Ishikawa (cell line): ENCODE measurements around the gene CIAO2B.

Source experiments
- CEBPB ChIP-seq: IDR thresholded peaks from 2 replicates; pipeline ENCODE4 v1.6.1; 2012
- EGR1 ChIP-seq: IDR thresholded peaks from 2 replicates; pipeline ENCODE4 v1.6.1; 2012
- EP300 ChIP-seq: IDR thresholded peaks from 2 replicates; pipeline ENCODE4 v1.6.1; 2012; ENCODE audit warnings: borderline replicate concordance
- NFIC ChIP-seq: IDR thresholded peaks from 2 replicates; pipeline ENCODE4 v1.6.1; 2012
- RAD21 ChIP-seq: IDR thresholded peaks from 2 replicates; pipeline ENCODE4 v1.6.1; 2012; ENCODE audit warnings: low read depth
- TAF1 ChIP-seq: IDR thresholded peaks from 2 replicates; pipeline ENCODE4 v1.6.1; 2012; ENCODE audit warnings: low read depth, mild to moderate bottlenecking
- YY1 ChIP-seq: IDR thresholded peaks from 2 replicates; pipeline ENCODE4 v1.6.1; 2012; ENCODE audit warnings: low read depth
- TF ChIP-seq, protein P1 (sequence below): IDR thresholded peaks from 2 replicates; pipeline ENCODE4 v1.6.1; 2012; ENCODE audit warnings: low read depth, mild to moderate bottlenecking
- TF ChIP-seq, protein P2 (sequence below): IDR thresholded peaks from 2 replicates; pipeline ENCODE4 v1.6.1; 2012
- TF ChIP-seq, protein P3 (sequence below): IDR thresholded peaks from 2 replicates; pipeline ENCODE4 v1.6.1; 2012

DNA sequence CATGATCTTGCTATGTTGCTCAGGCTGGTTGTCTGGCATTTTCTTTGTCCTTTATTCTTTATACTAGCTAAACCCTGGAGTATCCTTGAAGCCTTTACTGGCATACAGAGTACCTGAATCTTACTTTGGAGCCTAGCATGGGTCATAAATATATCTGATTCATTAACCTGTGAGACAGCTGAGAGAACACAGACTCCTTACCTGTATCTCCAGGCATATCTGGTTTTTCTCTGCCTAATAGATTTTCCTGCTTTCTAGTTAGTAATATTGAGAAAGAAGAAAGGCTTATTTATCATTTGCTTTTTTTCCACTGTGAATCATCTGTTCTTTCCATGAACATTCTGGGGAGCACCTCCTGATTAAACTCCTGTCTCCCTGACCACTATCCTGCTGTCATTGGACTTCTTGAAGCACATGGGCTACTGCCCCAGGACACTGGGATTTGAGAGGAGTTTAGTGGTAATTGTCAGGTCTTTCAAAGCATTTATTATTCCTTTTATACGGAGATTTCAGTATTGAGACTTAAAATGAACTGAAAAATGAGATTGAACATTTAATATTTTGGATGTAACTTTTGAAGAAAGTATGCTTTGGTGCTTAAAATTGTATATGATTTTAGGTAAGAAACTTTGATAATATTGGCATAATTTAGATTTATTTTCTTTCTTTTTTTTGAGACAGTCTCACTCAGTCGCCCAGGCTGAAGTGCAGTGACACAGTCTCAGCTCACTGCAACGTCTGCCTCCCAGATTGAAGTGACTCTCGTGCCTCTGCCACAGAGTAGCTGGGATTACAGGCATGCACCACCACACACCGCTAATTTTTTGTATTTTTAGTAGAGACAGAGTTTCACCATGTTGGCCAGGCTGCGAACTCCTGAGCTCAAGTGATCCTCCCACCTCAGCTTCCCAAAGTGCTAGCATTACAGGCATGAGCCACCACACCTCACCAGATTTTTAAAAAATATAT, 45.3 kb downstream of the CIAO2B start:
- TF ChIP-seq, protein P1, sequence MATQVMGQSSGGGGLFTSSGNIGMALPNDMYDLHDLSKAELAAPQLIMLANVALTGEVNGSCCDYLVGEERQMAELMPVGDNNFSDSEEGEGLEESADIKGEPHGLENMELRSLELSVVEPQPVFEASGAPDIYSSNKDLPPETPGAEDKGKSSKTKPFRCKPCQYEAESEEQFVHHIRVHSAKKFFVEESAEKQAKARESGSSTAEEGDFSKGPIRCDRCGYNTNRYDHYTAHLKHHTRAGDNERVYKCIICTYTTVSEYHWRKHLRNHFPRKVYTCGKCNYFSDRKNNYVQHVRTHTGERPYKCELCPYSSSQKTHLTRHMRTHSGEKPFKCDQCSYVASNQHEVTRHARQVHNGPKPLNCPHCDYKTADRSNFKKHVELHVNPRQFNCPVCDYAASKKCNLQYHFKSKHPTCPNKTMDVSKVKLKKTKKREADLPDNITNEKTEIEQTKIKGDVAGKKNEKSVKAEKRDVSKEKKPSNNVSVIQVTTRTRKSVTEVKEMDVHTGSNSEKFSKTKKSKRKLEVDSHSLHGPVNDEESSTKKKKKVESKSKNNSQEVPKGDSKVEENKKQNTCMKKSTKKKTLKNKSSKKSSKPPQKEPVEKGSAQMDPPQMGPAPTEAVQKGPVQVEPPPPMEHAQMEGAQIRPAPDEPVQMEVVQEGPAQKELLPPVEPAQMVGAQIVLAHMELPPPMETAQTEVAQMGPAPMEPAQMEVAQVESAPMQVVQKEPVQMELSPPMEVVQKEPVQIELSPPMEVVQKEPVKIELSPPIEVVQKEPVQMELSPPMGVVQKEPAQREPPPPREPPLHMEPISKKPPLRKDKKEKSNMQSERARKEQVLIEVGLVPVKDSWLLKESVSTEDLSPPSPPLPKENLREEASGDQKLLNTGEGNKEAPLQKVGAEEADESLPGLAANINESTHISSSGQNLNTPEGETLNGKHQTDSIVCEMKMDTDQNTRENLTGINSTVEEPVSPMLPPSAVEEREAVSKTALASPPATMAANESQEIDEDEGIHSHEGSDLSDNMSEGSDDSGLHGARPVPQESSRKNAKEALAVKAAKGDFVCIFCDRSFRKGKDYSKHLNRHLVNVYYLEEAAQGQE: no peak
- TF ChIP-seq NFIC (no peak), EGR1 (no peak), TAF1 (no peak), YY1 (no peak), EP300 (no peak), CEBPB (no peak), RAD21 (no peak)
- TF ChIP-seq, protein P2, sequence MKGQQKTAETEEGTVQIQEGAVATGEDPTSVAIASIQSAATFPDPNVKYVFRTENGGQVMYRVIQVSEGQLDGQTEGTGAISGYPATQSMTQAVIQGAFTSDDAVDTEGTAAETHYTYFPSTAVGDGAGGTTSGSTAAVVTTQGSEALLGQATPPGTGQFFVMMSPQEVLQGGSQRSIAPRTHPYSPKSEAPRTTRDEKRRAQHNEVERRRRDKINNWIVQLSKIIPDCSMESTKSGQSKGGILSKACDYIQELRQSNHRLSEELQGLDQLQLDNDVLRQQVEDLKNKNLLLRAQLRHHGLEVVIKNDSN: no peak
- TF ChIP-seq, protein P3, sequence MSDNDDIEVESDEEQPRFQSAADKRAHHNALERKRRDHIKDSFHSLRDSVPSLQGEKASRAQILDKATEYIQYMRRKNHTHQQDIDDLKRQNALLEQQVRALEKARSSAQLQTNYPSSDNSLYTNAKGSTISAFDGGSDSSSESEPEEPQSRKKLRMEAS: no peak
